A549 (cell line): ENCODE results near the gene ZNF764. TPM values are rescaled to one million over a fixed set of nuclear protein-coding genes. Genes with fewer than 3 reads are reported as not detected.
A peak's percentile ranks its signal among the peaks of the same experiment; 100 is the strongest.

Experiments
- ATAC-seq, 2 experiments: fragments of 200-7000 bp in 1 of 2; fragments of >200 bp in 1 of 2; cut with Nextera tagmentation in 1 of 2; cut with Tn5 transposase in 1 of 2; 3 replicates each; pipeline versions ENCODE4 v1.8.0 to v1.9.1; 2018 to 2020; ENCODE audit warnings: mild to moderate bottlenecking in 1 of 2, moderate library complexity in 1 of 2
- CTCF ChIA-PET: fragments of 300-600 bp; sonication (Branson Sonifier 250); formaldehyde crosslinking; extraction: SDS; loops from one replicate; lab custom pipeline; 2021; ENCODE audit warnings: antibody characterized with exemption, inconsistent platforms; lab: Yijun Ruan, JAX
- POLR2A ChIA-PET: fragments of 350-600 bp; formaldehyde crosslinking; extraction: SDS; loops from one replicate; lab custom pipeline; 2021; ENCODE audit warnings: antibody characterized with exemption, inconsistent platforms; lab: Yijun Ruan, JAX
- DNase-seq, 2 experiments: peaks; one replicate each; pipeline versions ENCODE4 v3.0.0 to v3.0.0-alpha.2; 2011 to 2016; ENCODE audit warnings: low read depth in 1 of 2, low spot score in 1 of 2
- FAIRE-seq: peaks from 2 replicates; lab custom pipeline; 2011; peaks lifted over from hg19 to GRCh38; lab: Jason Lieb, UNC
- H3K27ac ChIP-seq, 2 experiments: fragments of >200 bp; sonication (Bioruptor Twin); formaldehyde crosslinking; 3 replicates each; pipeline ENCODE4 v1.5.1; 2016 to 2017
- H3K4me1 ChIP-seq: fragments of >200 bp; sonication (Bioruptor Twin); formaldehyde crosslinking; 3 replicates; pipeline ENCODE4 v1.6.1; 2016
- H3K4me2 ChIP-seq: fragments of >200 bp; sonication (Bioruptor Twin); formaldehyde crosslinking; 3 replicates; pipeline ENCODE4 v1.6.1; 2016
- H3K4me3 ChIP-seq: fragments of >200 bp; sonication (Bioruptor Twin); formaldehyde crosslinking; 3 replicates; pipeline ENCODE4 v1.5.1; 2016
- H3K9me3 ChIP-seq: fragments of >200 bp; sonication (Bioruptor Twin); formaldehyde crosslinking; 3 replicates; pipeline ENCODE4 v1.6.1; 2016
- CEBPB ChIP-seq, 2 experiments: fragments of >200 bp in 1 of 2; sonication (Bioruptor Twin) in 1 of 2; formaldehyde crosslinking in 1 of 2; IDR thresholded peaks; 2 replicates each; pipeline ENCODE4 v1.6.1; 2012 to 2016
- EP300 ChIP-seq, 2 experiments: fragments of >200 bp; sonication (Bioruptor Twin); formaldehyde crosslinking; IDR thresholded peaks; 2 replicates in 1 of 2; 3 replicates in 1 of 2; pipeline ENCODE4 v1.6.1; 2016 to 2017
- ESRRA ChIP-seq: fragments of 150-350 bp; IDR thresholded peaks from 2 replicates; pipeline ENCODE4 v1.6.1; 2014; ENCODE audit warnings: mild to moderate bottlenecking, low read length, borderline replicate concordance
- FOSL2 ChIP-seq, 2 experiments: fragments of 450-650 bp in 1 of 2; fragments of >200 bp in 1 of 2; sonication (Bioruptor Twin) in 1 of 2; formaldehyde crosslinking; IDR thresholded peaks; 2 replicates each; pipeline versions ENCODE4 v1.5.0 to v1.6.1; 2016 to 2020; ENCODE audit warnings: mild to moderate bottlenecking in 1 of 2, moderate library complexity in 1 of 2
- GATA3 ChIP-seq: IDR thresholded peaks from 2 replicates; pipeline ENCODE4 v1.6.1; 2012; ENCODE audit warnings: borderline replicate concordance
- HES2 ChIP-seq: fragments of >200 bp; sonication (Bioruptor Twin); formaldehyde crosslinking; IDR thresholded peaks from 2 replicates; pipeline ENCODE4 v1.6.1; 2016
- HOXA7 ChIP-seq: fragments of 250-450 bp; sonication (Bioruptor Pico); IDR thresholded peaks from 2 replicates; pipeline ENCODE4 v1.5.0; 2020; ENCODE audit warnings: mild to moderate bottlenecking, moderate library complexity
- HOXB13 ChIP-seq: fragments of 250-450 bp; sonication (Bioruptor Pico); IDR thresholded peaks from 2 replicates; pipeline ENCODE4 v1.5.0; 2020; ENCODE audit warnings: low read depth, mild to moderate bottlenecking, moderate library complexity
- KDM5A ChIP-seq: fragments of 200-600 bp; sonication (generic); IDR thresholded peaks from 2 replicates; pipeline ENCODE4 v1.6.1; 2016; ENCODE audit warnings: antibody characterized with exemption, mild to moderate bottlenecking
- MAZ ChIP-seq: fragments of 150-350 bp; IDR thresholded peaks from 2 replicates; pipeline ENCODE4 v1.6.1; 2014; ENCODE audit warnings: antibody characterized with exemption, low read depth, low read length, borderline replicate concordance
- NPAS2 ChIP-seq: fragments of 250-450 bp; sonication (Bioruptor Pico); IDR thresholded peaks from 2 replicates; pipeline ENCODE4 v1.8.0; 2022; ENCODE audit warnings: mild to moderate bottlenecking, moderate library complexity, borderline replicate concordance
- NR3C1 ChIP-seq: fragments of >200 bp; sonication (Bioruptor Twin); formaldehyde crosslinking; IDR thresholded peaks from 3 replicates; pipeline ENCODE4 v1.6.1; 2017
- POLR2AphosphoS2 ChIP-seq: conservative IDR thresholded peaks from 2 replicates; pipeline ENCODE4 v1.6.1; 2012; ENCODE audit warnings: low read length, improper control_type of control experiment, inconsistent platforms
- RAD21 ChIP-seq, 2 experiments: fragments of >200 bp in 1 of 2; sonication (Bioruptor Twin) in 1 of 2; formaldehyde crosslinking in 1 of 2; IDR thresholded peaks in 1 of 2; conservative IDR thresholded peaks in 1 of 2; 2 replicates in 1 of 2; 3 replicates in 1 of 2; pipeline ENCODE4 v1.6.1; 2012 to 2018; ENCODE audit warnings: inconsistent platforms in 1 of 2
- RNF2 ChIP-seq: fragments of 200-600 bp; sonication (generic); IDR thresholded peaks from 2 replicates; pipeline ENCODE4 v1.6.1; 2016; ENCODE audit warnings: low read depth, mild to moderate bottlenecking, antibody characterized with exemption, moderate library complexity, borderline replicate concordance
- SMC3 ChIP-seq: fragments of >200 bp; sonication (Bioruptor Twin); formaldehyde crosslinking; IDR thresholded peaks from 3 replicates; pipeline ENCODE4 v1.6.1; 2018; ENCODE audit warnings: inconsistent platforms
- SREBF2 ChIP-seq: fragments of 450-650 bp; IDR thresholded peaks from 2 replicates; pipeline ENCODE4 v1.6.1; 2014; ENCODE audit warnings: mild to moderate bottlenecking, moderate library complexity
- TFCP2L1 ChIP-seq: fragments of 250-450 bp; sonication (Bioruptor Pico); IDR thresholded peaks from 2 replicates; pipeline ENCODE4 v1.5.0; 2021; ENCODE audit warnings: mild to moderate bottlenecking
- ZFP36 ChIP-seq: fragments of 450-650 bp; IDR thresholded peaks from 2 replicates; pipeline ENCODE4 v1.6.1; 2014; ENCODE audit warnings: borderline replicate concordance; ENCODE audit not compliant: partially characterized antibody
- WGBS: methylation state at CpG from one replicate; pipeline ENCODE4 v1.1.6; 2017; ENCODE audit errors: missing lambda C conversion rate; 5-methylcytosine and 5-hydroxymethylcytosine counted together
- polyA plus RNA-seq, 4 experiments: library from polyadenylated mRNA; depleted of rRNA in 3 of 4; stranded (reverse); fragments of >200 nt; fragmentation: RNase III in 1 of 4; extraction: RNeasy Plus Mini Kit Qiagen cat#74134 plus additional on column Dnase treatment in 1 of 4; gene quantifications; 2 replicates in 3 of 4; 3 replicates in 1 of 4; pipeline ENCODE4 v1.2.3, GENCODE V29; 2011 to 2017
- TF ChIP-seq, protein P1 (sequence below): fragments of >200 bp; sonication (Bioruptor Twin); formaldehyde crosslinking; IDR thresholded peaks from 3 replicates; pipeline ENCODE4 v1.6.1; 2016

Gene ZNF764
- polyA plus RNA-seq, 2 of the 4 experiments (the other 2 are of a cell fraction) = 2.9 to 4.0 TPM

- WGBS = 82% methylated on average over 8 of the region's 8 CpGs
- ATAC-seq (peak in 1 of 2 experiments; percentile 21; a peak in 2 of 6 replicates), FAIRE-seq (no peak), DNase-seq (no peak)
- Histone ChIP-seq H3K4me3 (no peak overlapping the region), H3K4me2 (peak overlapping the region; percentile 33; the same call in 1 of the 3 replicates), H3K4me1 (peaks cover 11% of the 10 kb centered on the region), H3K9me3 (no peaks in the 10 kb centered on the region), H3K27ac (no peak overlapping the region; a peak in 1 of 6 replicates)
- CTCF ChIA-PET = interaction anchor here (0.7 to 1.3 kb wide), 2 partner anchors 49 to 100 kb away, joined by 3 to 4 read pairs; no protein-coding TSS in a partner anchor
- POLR2A ChIA-PET = interaction anchor here (0.5 to 1.5 kb wide), 2 partner anchors 10 to 122 kb away, joined by 3 to 4 read pairs; partner anchors contain the start of gene ZNF764
- TF ChIP-seq SREBF2 = no peak
- no peak for TF ChIP-seq RNF2
- no peak for TF ChIP-seq HOXA7 (CRISPR knock-in tag)
- TF ChIP-seq HES2 = no peak
- TF ChIP-seq NPAS2 (CRISPR knock-in tag) = no peak
- no peak for TF ChIP-seq KDM5A
Measured at GRCh38 chr16:30548416-30549253, 9.5 kb downstream of the ZNF764 start.

DNA sequence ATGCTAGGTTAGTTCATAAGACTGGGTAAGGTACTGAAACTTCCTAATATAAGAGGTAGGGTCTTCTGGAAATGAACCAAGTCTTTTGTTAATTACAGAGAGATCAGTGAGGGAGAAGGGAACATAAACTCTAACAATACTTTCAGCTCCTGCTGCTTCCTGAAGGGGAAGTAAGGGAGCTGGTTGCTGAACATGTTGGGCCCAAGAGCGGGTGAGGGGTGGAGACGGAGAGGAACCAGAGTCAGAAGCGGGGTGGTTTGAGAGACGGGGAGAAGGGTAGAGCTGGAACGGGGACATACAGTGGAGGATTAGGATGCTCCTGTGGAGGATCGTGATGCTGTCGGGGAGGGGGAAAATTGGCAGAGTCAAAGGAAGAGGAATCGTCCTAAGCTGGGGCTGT, 12.1 kb downstream of the ZNF764 start:
- POLR2A ChIA-PET = no interaction called here
- CTCF ChIA-PET = interaction anchor here (1.1 kb wide), 1 partner anchor 97 kb away, joined by 3 read pairs; no protein-coding TSS in a partner anchor
- H3K27ac ChIP-seq = no peak overlapping the region
- no peak for FAIRE-seq
- DNase-seq = no peak
- no peak overlapping the region for H3K4me3 ChIP-seq
- no peak overlapping the region for H3K4me2 ChIP-seq
- no peaks in the 10 kb centered on the region for H3K9me3 ChIP-seq
- ATAC-seq = no peak
- peaks cover 17% of the 10 kb centered on the region for H3K4me1 ChIP-seq
- no peak for TF ChIP-seq EP300 (IDR thresholded peaks at IDR 0.05)
- TF ChIP-seq SMC3 = no peak
- TF ChIP-seq, protein P1, sequence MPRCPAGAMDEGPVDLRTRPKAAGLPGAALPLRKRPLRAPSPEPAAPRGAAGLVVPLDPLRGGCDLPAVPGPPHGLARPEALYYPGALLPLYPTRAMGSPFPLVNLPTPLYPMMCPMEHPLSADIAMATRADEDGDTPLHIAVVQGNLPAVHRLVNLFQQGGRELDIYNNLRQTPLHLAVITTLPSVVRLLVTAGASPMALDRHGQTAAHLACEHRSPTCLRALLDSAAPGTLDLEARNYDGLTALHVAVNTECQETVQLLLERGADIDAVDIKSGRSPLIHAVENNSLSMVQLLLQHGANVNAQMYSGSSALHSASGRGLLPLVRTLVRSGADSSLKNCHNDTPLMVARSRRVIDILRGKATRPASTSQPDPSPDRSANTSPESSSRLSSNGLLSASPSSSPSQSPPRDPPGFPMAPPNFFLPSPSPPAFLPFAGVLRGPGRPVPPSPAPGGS = no peak
- TF ChIP-seq NR3C1 = no peak
- TF ChIP-seq TFCP2L1 (CRISPR knock-in tag) = no peak
- TF ChIP-seq FOSL2 (IDR thresholded peaks at IDR 0.05) = no peak
- no peak for TF ChIP-seq FOSL2 (CRISPR knock-in tag; IDR thresholded peaks at IDR 0.05)
- no peak for TF ChIP-seq ZFP36
- no peak for TF ChIP-seq GATA3
- TF ChIP-seq RNF2 = no peak
- no peak for TF ChIP-seq HES2
- TF ChIP-seq CEBPB (IDR thresholded peaks at IDR 0.05) = no peak
- no peak for TF ChIP-seq RAD21 (conservative IDR thresholded peaks at IDR 0.05 in 1 of 2, IDR thresholded peaks at IDR 0.05 in 1 of 2)
- TF ChIP-seq POLR2AphosphoS2 = no peak
- TF ChIP-seq MAZ = no peak
- no peak for TF ChIP-seq SREBF2
- no peak for TF ChIP-seq ESRRA
- WGBS = 79% methylated on average over 8 of the region's 8 CpGs

- no peak for DNase-seq
- no peak for ATAC-seq
- Histone ChIP-seq H3K4me3 (no peak overlapping the region), H3K9me3 (no peaks in the 10 kb centered on the region), H3K4me2 (no peak overlapping the region), H3K27ac (no peak overlapping the region), H3K4me1 (peaks cover 10% of the 10 kb centered on the region; the same call in 1 of the 3 replicates)
- ChIA-PET CTCF (interaction anchor here (1.6 to 3.2 kb wide), 2 partner anchors 15 to 113 kb away, joined by 3 to 10 read pairs; partner anchors contain the start of genes DCTPP1 and ZNF764), POLR2A (no interaction called here)
- TF ChIP-seq HOXB13 (CRISPR knock-in tag) (no peak), ESRRA (no peak)
- no peak for FAIRE-seq
- 79% methylated on average over 5 of the region's 5 CpGs for WGBS
Measured at GRCh38 chr16:30543067-30543466, 15.1 kb downstream of the ZNF764 start.
